ENCODE results near the gene MTA2.
"Not testable (repeated sequence)": the region's sequence is repeated elsewhere in the genome, so short reads cannot be mapped to it uniquely, and the experiment has no call there.

DNA sequence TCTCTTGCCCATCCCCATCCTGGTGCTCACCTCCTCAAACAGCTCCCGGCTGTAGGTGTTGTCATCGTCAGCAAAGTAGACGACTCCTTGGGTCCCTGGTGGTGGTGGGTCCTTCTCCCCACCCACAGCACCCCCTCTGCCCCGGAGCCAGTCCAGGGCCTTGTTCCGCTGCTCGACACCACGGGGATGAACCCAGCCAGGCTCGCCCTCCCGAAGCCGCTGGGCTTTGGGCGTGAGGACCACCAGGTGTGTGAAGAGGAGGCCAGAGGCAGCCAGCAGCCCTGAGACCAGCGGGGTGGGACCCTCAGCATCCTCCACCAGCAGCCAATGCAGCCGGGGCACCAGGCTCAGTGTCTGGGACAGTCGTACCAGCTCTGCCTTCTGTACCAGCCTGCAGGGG is 15.3 kb upstream of the MTA2 start:
- not testable (repeated sequence) for TF ChIP-seq ZNF70 (CRISPR knock-in tag; IDR thresholded peaks at IDR 0.05); CSDC2 (CRISPR knock-in tag; IDR thresholded peaks at IDR 0.05); ISL1 (CRISPR knock-in tag; IDR thresholded peaks at IDR 0.05); PPARA (CRISPR knock-in tag; IDR thresholded peaks at IDR 0.05; ENCODE audit: borderline replicate concordance); CSRNP3 (CRISPR knock-in tag; IDR thresholded peaks at IDR 0.05); TCF4 (CRISPR knock-in tag; IDR thresholded peaks at IDR 0.05; ENCODE audit: borderline replicate concordance); ARNTL (CRISPR knock-in tag; IDR thresholded peaks at IDR 0.05; ENCODE audit: borderline replicate concordance, low read depth); TOX (CRISPR knock-in tag; IDR thresholded peaks at IDR 0.05; ENCODE audit: borderline replicate concordance); RARB (CRISPR knock-in tag; IDR thresholded peaks at IDR 0.05); ZFP30 (CRISPR knock-in tag; IDR thresholded peaks at IDR 0.05)
- TF ChIP-seq, protein P1, sequence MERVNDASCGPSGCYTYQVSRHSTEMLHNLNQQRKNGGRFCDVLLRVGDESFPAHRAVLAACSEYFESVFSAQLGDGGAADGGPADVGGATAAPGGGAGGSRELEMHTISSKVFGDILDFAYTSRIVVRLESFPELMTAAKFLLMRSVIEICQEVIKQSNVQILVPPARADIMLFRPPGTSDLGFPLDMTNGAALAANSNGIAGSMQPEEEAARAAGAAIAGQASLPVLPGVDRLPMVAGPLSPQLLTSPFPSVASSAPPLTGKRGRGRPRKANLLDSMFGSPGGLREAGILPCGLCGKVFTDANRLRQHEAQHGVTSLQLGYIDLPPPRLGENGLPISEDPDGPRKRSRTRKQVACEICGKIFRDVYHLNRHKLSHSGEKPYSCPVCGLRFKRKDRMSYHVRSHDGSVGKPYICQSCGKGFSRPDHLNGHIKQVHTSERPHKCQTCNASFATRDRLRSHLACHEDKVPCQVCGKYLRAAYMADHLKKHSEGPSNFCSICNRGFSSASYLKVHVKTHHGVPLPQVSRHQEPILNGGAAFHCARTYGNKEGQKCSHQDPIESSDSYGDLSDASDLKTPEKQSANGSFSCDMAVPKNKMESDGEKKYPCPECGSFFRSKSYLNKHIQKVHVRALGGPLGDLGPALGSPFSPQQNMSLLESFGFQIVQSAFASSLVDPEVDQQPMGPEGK (CRISPR knock-in tag; IDR thresholded peaks at IDR 0.05; ENCODE audit: borderline replicate concordance) = not testable (repeated sequence)
- TF ChIP-seq, protein P2, sequence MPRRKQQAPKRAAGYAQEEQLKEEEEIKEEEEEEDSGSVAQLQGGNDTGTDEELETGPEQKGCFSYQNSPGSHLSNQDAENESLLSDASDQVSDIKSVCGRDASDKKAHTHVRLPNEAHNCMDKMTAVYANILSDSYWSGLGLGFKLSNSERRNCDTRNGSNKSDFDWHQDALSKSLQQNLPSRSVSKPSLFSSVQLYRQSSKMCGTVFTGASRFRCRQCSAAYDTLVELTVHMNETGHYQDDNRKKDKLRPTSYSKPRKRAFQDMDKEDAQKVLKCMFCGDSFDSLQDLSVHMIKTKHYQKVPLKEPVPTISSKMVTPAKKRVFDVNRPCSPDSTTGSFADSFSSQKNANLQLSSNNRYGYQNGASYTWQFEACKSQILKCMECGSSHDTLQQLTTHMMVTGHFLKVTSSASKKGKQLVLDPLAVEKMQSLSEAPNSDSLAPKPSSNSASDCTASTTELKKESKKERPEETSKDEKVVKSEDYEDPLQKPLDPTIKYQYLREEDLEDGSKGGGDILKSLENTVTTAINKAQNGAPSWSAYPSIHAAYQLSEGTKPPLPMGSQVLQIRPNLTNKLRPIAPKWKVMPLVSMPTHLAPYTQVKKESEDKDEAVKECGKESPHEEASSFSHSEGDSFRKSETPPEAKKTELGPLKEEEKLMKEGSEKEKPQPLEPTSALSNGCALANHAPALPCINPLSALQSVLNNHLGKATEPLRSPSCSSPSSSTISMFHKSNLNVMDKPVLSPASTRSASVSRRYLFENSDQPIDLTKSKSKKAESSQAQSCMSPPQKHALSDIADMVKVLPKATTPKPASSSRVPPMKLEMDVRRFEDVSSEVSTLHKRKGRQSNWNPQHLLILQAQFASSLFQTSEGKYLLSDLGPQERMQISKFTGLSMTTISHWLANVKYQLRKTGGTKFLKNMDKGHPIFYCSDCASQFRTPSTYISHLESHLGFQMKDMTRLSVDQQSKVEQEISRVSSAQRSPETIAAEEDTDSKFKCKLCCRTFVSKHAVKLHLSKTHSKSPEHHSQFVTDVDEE (CRISPR knock-in tag; IDR thresholded peaks at IDR 0.05) = not testable (repeated sequence)
- TF ChIP-seq, protein P3, sequence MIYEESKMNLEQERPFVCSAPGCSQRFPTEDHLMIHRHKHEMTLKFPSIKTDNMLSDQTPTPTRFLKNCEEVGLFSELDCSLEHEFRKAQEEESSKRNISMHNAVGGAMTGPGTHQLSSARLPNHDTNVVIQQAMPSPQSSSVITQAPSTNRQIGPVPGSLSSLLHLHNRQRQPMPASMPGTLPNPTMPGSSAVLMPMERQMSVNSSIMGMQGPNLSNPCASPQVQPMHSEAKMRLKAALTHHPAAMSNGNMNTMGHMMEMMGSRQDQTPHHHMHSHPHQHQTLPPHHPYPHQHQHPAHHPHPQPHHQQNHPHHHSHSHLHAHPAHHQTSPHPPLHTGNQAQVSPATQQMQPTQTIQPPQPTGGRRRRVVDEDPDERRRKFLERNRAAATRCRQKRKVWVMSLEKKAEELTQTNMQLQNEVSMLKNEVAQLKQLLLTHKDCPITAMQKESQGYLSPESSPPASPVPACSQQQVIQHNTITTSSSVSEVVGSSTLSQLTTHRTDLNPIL (CRISPR knock-in tag; IDR thresholded peaks at IDR 0.05; ENCODE audit: low read depth) = not testable (repeated sequence)

Data from SK-N-SH treated with all-trans-retinoic acid at 6 μM for 48 hours (cell line).